Activated CD4-positive, alpha-beta T cell treated with anti-CD3 and anti-CD28 coated beads for 36 hours (primary cell): ENCODE data around the gene MESD. TPM values are rescaled to one million over a fixed set of nuclear protein-coding genes. Genes with fewer than 3 reads are reported as not detected.

Experiments
- ATAC-seq: fragments of 200-7000 bp; cut with Tn5 transposase; one replicate; pipeline ENCODE4 v1.10.0; 2021; ENCODE audit warnings: mild to moderate bottlenecking, moderate library complexity
- CTCF ChIA-PET: fragments of 350-600 bp; sonication (Branson Sonifier 250); formaldehyde crosslinking; loops from one replicate; lab custom pipeline; 2021; ENCODE audit warnings: antibody characterized with exemption; lab: Charles Lee
- POLR2A ChIA-PET: fragments of 350-600 bp; sonication (Branson Sonifier 250); formaldehyde crosslinking; loops from one replicate; lab custom pipeline; 2021; ENCODE audit warnings: antibody characterized with exemption, inconsistent platforms; lab: Charles Lee
- DNase-seq: peaks from one replicate; pipeline ENCODE4 v3.0.0-alpha.2; 2020
- H3K27ac Mint-ChIP-seq: one replicate; pipeline ENCODE4 v1.8.0; 2021; ENCODE audit warnings: mixed read lengths
- H3K27me3 Mint-ChIP-seq: one replicate; pipeline ENCODE4 v1.8.0; 2021; ENCODE audit warnings: mixed read lengths
- H3K36me3 Mint-ChIP-seq: one replicate; pipeline ENCODE4 v1.8.0; 2021; ENCODE audit warnings: low read depth, mixed read lengths
- H3K4me1 Mint-ChIP-seq: one replicate; pipeline ENCODE4 v1.8.0; 2021; ENCODE audit warnings: mixed read lengths
- H3K4me3 Mint-ChIP-seq: one replicate; pipeline ENCODE4 v1.8.0; 2021; ENCODE audit warnings: mild to moderate bottlenecking, moderate library complexity, mixed read lengths
- H3K9me3 Mint-ChIP-seq: one replicate; pipeline ENCODE4 v1.8.0; 2021; ENCODE audit warnings: low read depth, mixed read lengths
- intact Hi-C, 2 experiments: fragments of 100-400 bp; cut with DNase I in 1 of 2; cut with micrococcal nuclease in 1 of 2; formaldehyde crosslinking; loops; one replicate each; pipeline versions ENCODE4 v1.14.2 to v1.15.1; 2022 to 2024; cut with DNase I, micrococcal nuclease
- total RNA-seq, 2 experiments: library from RNA; stranded (reverse); gene quantifications; one replicate each; pipeline ENCODE4 v1.2.3, GENCODE V29; 2021

The MESD gene
- total RNA-seq, 2 experiments from 2014 or later: 18.6 to 21.7 TPM

- ATAC-seq (no peak), DNase-seq (no peak)
- H3K4me3 Mint-ChIP-seq: no peak overlapping the region
- H3K27ac Mint-ChIP-seq: no peak overlapping the region
- CTCF ChIA-PET: interaction anchor here (0.6 to 2.3 kb wide), 6 partner anchors 9 to 1393 kb away, joined by 3 to 8 read pairs (median 5); partner anchors contain the start of gene TLNRD1
- H3K4me1 Mint-ChIP-seq: peaks cover 44% of the 10 kb centered on the region
- POLR2A ChIA-PET: interaction anchor here (1.0 kb wide), 1 partner anchor 9 kb away, joined by 6 read pairs; the partner anchor contains the start of gene TLNRD1
- H3K36me3 Mint-ChIP-seq: peaks cover 13% of the 10 kb centered on the region
- H3K27me3 Mint-ChIP-seq: no peaks in the 10 kb centered on the region
- H3K9me3 Mint-ChIP-seq: no peaks in the 10 kb centered on the region
- intact Hi-C loops: loop anchor here (1.0 to 10.0 kb wide), 3 partner anchors 9 to 1546 kb away; partner anchors contain the start of gene TLNRD1 (in 1 of the 2)
Observed at GRCh38 chr15:80990955-80991354, 1.3 kb upstream of the MESD start.

DNA sequence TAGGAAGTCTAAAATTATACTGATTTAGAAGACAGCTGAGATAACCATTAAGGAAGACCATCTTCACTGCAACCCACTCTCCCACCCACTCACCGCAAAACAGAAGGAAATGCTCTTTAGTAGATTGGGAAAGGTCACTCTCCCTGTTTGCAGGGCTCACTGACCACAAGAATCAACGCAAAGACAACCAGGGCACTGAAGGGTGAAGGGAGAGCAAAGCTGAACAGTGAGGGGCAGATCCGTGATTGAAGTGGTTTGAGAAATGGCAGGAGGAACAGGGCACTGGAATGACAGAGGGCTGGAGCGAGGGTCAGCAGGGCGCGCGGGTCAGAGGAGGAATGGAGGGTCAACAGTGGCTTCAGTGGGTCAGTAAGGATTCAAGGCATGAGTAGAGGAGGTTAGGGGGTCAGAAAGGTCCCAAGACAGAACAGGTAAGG, 520 bp downstream of the MESD start:
- DNase-seq (no peak), ATAC-seq (no peak)
- Mint-ChIP-seq H3K4me1 (peaks cover 56% of the 10 kb centered on the region), H3K27me3 (no peaks in the 10 kb centered on the region), H3K27ac (peak overlapping the region; percentile 89), H3K9me3 (no peaks in the 10 kb centered on the region), H3K4me3 (peak overlapping the region; percentile 94), H3K36me3 (peaks cover 17% of the 10 kb centered on the region)
- CTCF ChIA-PET: interaction anchor here (1.6 kb wide), 1 partner anchor 9 kb away, joined by 4 read pairs; no protein-coding TSS in a partner anchor
- intact Hi-C loops: loop anchor here (1.0 to 2.0 kb wide), 5 partner anchors 11 to 1057 kb away; partner anchors contain the start of genes ABHD17C (in 1 of the 2), MEX3B (in 1 of the 2), STARD5 (in 1 of the 2) and TLNRD1 (in 1 of the 2)
- POLR2A ChIA-PET: no interaction called here

DNA sequence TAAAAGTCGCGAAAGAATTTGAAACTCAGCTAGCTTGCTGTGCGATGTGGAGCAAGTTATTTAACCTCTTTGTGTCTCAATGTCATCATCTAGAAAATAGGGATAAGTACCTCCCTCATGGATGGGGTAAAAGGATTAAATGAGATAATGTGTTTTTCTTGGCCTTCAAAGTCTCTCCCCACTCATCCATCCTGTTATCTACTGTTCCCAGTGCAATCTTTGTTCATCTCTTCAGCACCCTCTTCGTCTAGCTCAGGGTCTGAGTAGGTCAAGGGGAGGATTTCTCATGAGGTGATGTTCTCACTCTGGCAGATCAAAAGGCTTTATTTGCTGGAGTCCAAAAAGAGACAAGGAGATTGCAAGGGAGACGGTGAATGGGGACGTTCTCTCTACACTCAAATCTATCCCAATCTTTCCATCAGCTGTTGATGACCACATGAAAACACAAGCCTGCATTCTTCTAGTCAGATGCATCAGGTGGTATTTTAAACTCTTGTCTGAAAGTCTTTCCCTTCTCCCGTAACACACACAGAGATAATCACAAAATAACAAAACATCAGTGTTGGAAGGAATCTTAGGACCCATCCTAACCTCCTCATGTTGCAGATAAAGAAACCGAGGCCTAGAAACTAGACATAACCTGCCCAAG, 1.3 kb downstream of the MESD start:
- ChIA-PET CTCF (interaction anchor here (1.0 to 1.6 kb wide), 4 partner anchors 8 to 287 kb away, joined by 3 to 5 read pairs (median 4); no protein-coding TSS in a partner anchor), POLR2A (no interaction called here)
- Mint-ChIP-seq H3K27ac (peak overlapping the region; percentile 89), H3K9me3 (no peaks in the 10 kb centered on the region), H3K4me1 (peaks cover 60% of the 10 kb centered on the region), H3K4me3 (peak overlapping the region; percentile 94), H3K36me3 (peaks cover 21% of the 10 kb centered on the region), H3K27me3 (no peaks in the 10 kb centered on the region)
- ATAC-seq: no peak
- intact Hi-C loops: loop anchor here in 1 of 2 experiments (2.0 kb wide), 1 partner anchor 293 kb away; the partner anchor contains the start of gene ABHD17C
- DNase-seq: no peak

- H3K27me3 Mint-ChIP-seq: no peaks in the 10 kb centered on the region
- H3K36me3 Mint-ChIP-seq: peaks cover 31% of the 10 kb centered on the region
- POLR2A ChIA-PET: no interaction called here
- DNase-seq: no peak
- intact Hi-C loops: no loop called here
- CTCF ChIA-PET: interaction anchor here (0.9 to 1.7 kb wide), 4 partner anchors 12 to 280 kb away, joined by 3 to 10 read pairs (median 6); no protein-coding TSS in a partner anchor
- no peak overlapping the region for H3K27ac Mint-ChIP-seq
- H3K4me3 Mint-ChIP-seq: peak overlapping the region; percentile 5
- H3K4me1 Mint-ChIP-seq: peaks cover 67% of the 10 kb centered on the region
- H3K9me3 Mint-ChIP-seq: no peaks in the 10 kb centered on the region
- no peak for ATAC-seq
Observed at GRCh38 chr15:80986487-80986886, 3.1 kb downstream of the MESD start.

DNA sequence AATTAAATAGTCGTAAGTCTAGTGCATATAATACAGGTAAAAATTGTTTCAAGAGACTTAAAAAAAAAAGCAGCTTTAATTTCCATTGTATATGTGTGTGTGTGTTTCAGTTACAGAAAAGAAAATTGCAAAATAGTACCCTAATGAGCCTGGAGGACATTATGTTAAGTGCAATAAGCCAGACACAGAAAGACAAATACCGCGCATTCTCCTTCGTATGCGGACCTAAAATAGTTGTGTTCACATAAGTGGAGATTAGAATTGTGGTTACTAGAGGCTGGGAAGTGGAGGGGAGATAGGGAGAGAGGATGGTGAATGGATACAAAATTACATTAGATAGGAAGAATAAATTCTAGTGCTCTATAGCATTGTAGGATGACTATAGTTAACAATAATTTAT, 3.6 kb downstream of the MESD start:
- Mint-ChIP-seq H3K27me3 (no peaks in the 10 kb centered on the region), H3K4me3 (no peak overlapping the region), H3K27ac (no peak overlapping the region), H3K36me3 (peaks cover 31% of the 10 kb centered on the region), H3K4me1 (peaks cover 62% of the 10 kb centered on the region), H3K9me3 (no peaks in the 10 kb centered on the region)
- ATAC-seq: no peak
- intact Hi-C loops: no loop called here
- no peak for DNase-seq
- POLR2A ChIA-PET: no interaction called here
- CTCF ChIA-PET: interaction anchor here (0.9 to 1.7 kb wide), 3 partner anchors 11 to 280 kb away, joined by 4 to 10 read pairs (median 9); no protein-coding TSS in a partner anchor

DNA sequence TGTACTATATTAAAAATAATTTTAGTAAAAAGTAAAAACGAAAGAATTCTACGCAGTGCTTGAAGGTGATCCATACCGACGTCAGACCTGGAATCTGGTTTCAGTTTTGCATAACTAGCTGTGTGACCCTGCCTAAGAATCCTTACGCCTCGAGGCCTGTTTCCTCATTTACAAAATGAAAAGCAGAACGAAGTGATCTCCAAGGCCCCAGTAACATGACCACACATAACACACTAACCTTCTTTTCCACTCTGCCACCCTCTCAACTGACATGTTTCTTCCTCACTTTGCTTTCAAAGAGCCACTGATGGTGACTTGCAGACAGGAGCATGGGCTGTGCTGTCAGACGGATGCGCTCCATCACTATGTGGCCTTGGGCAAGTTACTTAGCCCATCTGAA, 4.8 kb downstream of the MESD start:
- ATAC-seq: no peak
- POLR2A ChIA-PET: no interaction called here
- H3K9me3 Mint-ChIP-seq: no peaks in the 10 kb centered on the region
- H3K4me1 Mint-ChIP-seq: peaks cover 55% of the 10 kb centered on the region
- peak overlapping the region; percentile 26 for H3K27ac Mint-ChIP-seq
- no peaks in the 10 kb centered on the region for H3K27me3 Mint-ChIP-seq
- CTCF ChIA-PET: interaction anchor here (0.6 to 1.3 kb wide), 2 partner anchors 281 to 1115 kb away, joined by 3 to 4 read pairs; no protein-coding TSS in a partner anchor
- peaks cover 36% of the 10 kb centered on the region for H3K36me3 Mint-ChIP-seq
- no peak for DNase-seq
- intact Hi-C loops: no loop called here
- no peak overlapping the region for H3K4me3 Mint-ChIP-seq

GRCh38 chr15:80982839-80983238, 6.8 kb downstream of the MESD start:
- ATAC-seq (no peak), DNase-seq (no peak)
- ChIA-PET CTCF (interaction anchor here (0.7 to 1.3 kb wide), 2 partner anchors 18 to 24 kb away, joined by 4 to 6 read pairs; no protein-coding TSS in a partner anchor), POLR2A (no interaction called here)
- H3K27ac Mint-ChIP-seq: no peak overlapping the region
- H3K4me3 Mint-ChIP-seq: no peak overlapping the region
- H3K27me3 Mint-ChIP-seq: no peaks in the 10 kb centered on the region
- H3K36me3 Mint-ChIP-seq: peaks cover 41% of the 10 kb centered on the region
- H3K4me1 Mint-ChIP-seq: peaks cover 58% of the 10 kb centered on the region
- intact Hi-C loops: no loop called here
- H3K9me3 Mint-ChIP-seq: no peaks in the 10 kb centered on the region

- H3K9me3 Mint-ChIP-seq: no peaks in the 10 kb centered on the region
- H3K4me1 Mint-ChIP-seq: peaks cover 60% of the 10 kb centered on the region
- no peaks in the 10 kb centered on the region for H3K27me3 Mint-ChIP-seq
- ChIA-PET POLR2A (interaction anchor here (0.6 kb wide), 1 partner anchor 166 kb away, joined by 3 read pairs; no protein-coding TSS in a partner anchor), CTCF (interaction anchor here (0.7 to 1.3 kb wide), 3 partner anchors 19 to 192 kb away, joined by 3 to 6 read pairs (median 4); no protein-coding TSS in a partner anchor)
- intact Hi-C loops: no loop called here
- peak overlapping the region; percentile 52 for H3K27ac Mint-ChIP-seq
- no peak for ATAC-seq
- H3K36me3 Mint-ChIP-seq: peaks cover 40% of the 10 kb centered on the region
- H3K4me3 Mint-ChIP-seq: no peak overlapping the region
- DNase-seq: peak; percentile 47
Observed at GRCh38 chr15:80982205-80982604, 7.4 kb downstream of the MESD start.

DNA sequence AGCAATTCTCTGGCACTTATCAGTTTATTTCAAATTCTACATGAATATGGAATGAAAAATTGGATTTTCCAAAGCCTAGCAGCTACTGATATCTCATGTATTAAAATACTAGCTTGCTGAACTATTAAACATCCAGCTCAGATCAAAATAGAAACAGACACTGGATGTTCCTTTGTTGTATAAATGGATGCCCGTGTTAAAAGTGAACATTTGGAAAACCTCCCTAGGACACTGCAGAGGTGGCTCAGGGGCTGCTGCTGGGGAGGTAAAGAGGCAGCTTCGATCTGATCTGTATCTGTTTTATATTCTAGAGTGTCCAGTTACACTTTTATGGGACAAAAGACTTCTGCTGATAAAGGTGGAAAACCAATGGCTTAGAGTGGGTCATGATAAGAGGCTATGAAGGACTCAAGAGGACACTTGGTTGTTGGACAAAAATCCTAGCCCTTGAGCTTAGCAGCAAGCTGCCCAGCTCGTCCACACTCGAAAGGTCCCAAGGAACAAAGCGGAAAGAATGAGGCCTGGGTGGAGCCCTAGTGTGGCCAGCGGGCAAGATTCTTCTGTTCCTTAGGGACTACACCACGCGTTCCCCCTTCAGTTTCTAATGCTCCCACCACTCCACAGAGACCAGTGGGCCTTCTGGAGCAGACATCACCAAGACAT, 9.9 kb downstream of the MESD start:
- ChIA-PET POLR2A (no interaction called here), CTCF (interaction anchor here (0.6 to 2.3 kb wide), 9 partner anchors 9 to 370 kb away, joined by 3 to 17 read pairs (median 3); no protein-coding TSS in a partner anchor)
- ATAC-seq (no peak), DNase-seq (no peak)
- Mint-ChIP-seq H3K27me3 (no peaks in the 10 kb centered on the region), H3K9me3 (no peaks in the 10 kb centered on the region), H3K27ac (no peak overlapping the region), H3K36me3 (peaks cover 42% of the 10 kb centered on the region), H3K4me3 (no peak overlapping the region), H3K4me1 (peaks cover 57% of the 10 kb centered on the region)
- intact Hi-C loops: no loop called here

GRCh38 chr15:80978685-80979329, 10.8 kb downstream of the MESD start:
- ChIA-PET POLR2A (interaction anchor here (0.6 kb wide), 1 partner anchor 121 kb away, joined by 3 read pairs; no protein-coding TSS in a partner anchor), CTCF (interaction anchor here (0.6 to 2.3 kb wide), 5 partner anchors 8 to 370 kb away, joined by 3 to 17 read pairs (median 4); no protein-coding TSS in a partner anchor)
- Mint-ChIP-seq H3K4me3 (no peak overlapping the region), H3K4me1 (peaks cover 51% of the 10 kb centered on the region), H3K36me3 (peaks cover 40% of the 10 kb centered on the region), H3K27ac (peak overlapping the region; percentile 60), H3K9me3 (no peaks in the 10 kb centered on the region), H3K27me3 (no peaks in the 10 kb centered on the region)
- no peak for DNase-seq
- no peak for ATAC-seq
- intact Hi-C loops: no loop called here
